AG10803 (cell line): ENCODE data around the gene CERS1.
A peak's percentile ranks its signal among the peaks of the same experiment; 100 is the strongest.

Experiments used
- DNase-seq: peaks from one replicate; pipeline ENCODE4 v3.0.0; 2010; ENCODE audit warnings: low read depth
- H3K4me3 ChIP-seq: 2 replicates; pipeline ENCODE4 v1.5.1; 2011; ENCODE audit warnings: mild to moderate bottlenecking, low read length, control low read depth
- CTCF ChIP-seq: conservative IDR thresholded peaks from 2 replicates; pipeline ENCODE4 v1.5.1; 2011; ENCODE audit warnings: mild to moderate bottlenecking, low read length, control low read depth, inconsistent platforms

CERS1 gene

GRCh38 chr19:18897094-18898029 is 1.4 kb upstream of the CERS1 start:
- DNase-seq = no peak
- H3K4me3 ChIP-seq = no peak overlapping the region
- TF ChIP-seq CTCF = no peak

- peak overlapping the region; percentile 9 for H3K4me3 ChIP-seq
- DNase-seq = no peak
- 0 out of 2 replicates have a peak, but pooled peaks have one; percentile 2 for TF ChIP-seq CTCF
These were observed 473 bp upstream of the CERS1 start for GRCh38 chr19:18896421-18896841.

GRCh38 chr19:18895038-18895823 is 727 bp downstream of the CERS1 start:
- peak; percentile 13 for DNase-seq
- peak overlapping the region; percentile 36 for H3K4me3 ChIP-seq

GRCh38 chr19:18894254-18895037 is 1.5 kb downstream of the CERS1 start:
- TF ChIP-seq CTCF = no peak
- peak overlapping the region; percentile 36 for H3K4me3 ChIP-seq
- no peak for DNase-seq

More at GRCh38 chr19:18895038-18895823, 727 bp downstream of the CERS1 start:
- TF ChIP-seq CTCF = peak; percentile 21

- DNase-seq = no peak
- TF ChIP-seq CTCF = no peak
- H3K4me3 ChIP-seq = no peak overlapping the region
These were observed 2.2 kb downstream of the CERS1 start for GRCh38 chr19:18893587-18894253.
